ENCODE data around the gene ATP1A3. TPM values are rescaled to one million over a fixed set of nuclear protein-coding genes. Genes with fewer than 3 reads are reported as not detected.

The ATP1A3 gene
- polyA plus RNA-seq, 1 donor from 2014 or later = 36.2 TPM

DNA sequence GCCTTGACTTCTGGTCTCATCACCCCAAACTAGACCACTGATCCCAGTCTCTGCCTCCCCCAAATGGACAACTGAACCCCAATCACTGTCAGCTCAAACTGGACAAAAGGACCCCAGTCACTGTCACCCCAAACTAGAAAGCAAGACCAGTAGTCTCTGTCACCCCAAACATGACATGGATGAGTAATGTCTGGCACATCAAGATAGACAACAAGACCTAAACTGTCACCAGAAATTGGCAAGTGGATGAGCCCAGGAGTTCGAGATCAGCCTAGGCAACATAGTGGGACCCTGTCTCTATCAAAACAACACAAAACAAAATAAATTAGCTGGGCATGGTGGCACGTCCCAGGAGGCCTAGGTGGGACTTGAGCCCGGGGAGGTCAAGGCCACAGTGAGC is 46.9 kb downstream of the ATP1A3 start:
- no peaks in the 10 kb centered on the region for H3F3A ChIP-seq (ENCODE audit: insufficient read depth, low read length, poor library complexity, severe bottlenecking)
- H3K36me3 ChIP-seq (ENCODE audit: insufficient read depth, low read length) = no peaks in the 10 kb centered on the region
- TF ChIP-seq REST (IDR thresholded peaks at IDR 0.05; ENCODE audit: borderline replicate concordance) = no peak
- no peak for TF ChIP-seq POLR2AphosphoS5 (IDR thresholded peaks at IDR 0.05)
- no peak for TF ChIP-seq EP300 (conservative IDR thresholded peaks at IDR 0.05; ENCODE audit: poor library complexity, severe bottlenecking)
- TF ChIP-seq, protein P1, sequence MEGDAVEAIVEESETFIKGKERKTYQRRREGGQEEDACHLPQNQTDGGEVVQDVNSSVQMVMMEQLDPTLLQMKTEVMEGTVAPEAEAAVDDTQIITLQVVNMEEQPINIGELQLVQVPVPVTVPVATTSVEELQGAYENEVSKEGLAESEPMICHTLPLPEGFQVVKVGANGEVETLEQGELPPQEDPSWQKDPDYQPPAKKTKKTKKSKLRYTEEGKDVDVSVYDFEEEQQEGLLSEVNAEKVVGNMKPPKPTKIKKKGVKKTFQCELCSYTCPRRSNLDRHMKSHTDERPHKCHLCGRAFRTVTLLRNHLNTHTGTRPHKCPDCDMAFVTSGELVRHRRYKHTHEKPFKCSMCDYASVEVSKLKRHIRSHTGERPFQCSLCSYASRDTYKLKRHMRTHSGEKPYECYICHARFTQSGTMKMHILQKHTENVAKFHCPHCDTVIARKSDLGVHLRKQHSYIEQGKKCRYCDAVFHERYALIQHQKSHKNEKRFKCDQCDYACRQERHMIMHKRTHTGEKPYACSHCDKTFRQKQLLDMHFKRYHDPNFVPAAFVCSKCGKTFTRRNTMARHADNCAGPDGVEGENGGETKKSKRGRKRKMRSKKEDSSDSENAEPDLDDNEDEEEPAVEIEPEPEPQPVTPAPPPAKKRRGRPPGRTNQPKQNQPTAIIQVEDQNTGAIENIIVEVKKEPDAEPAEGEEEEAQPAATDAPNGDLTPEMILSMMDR (IDR thresholded peaks at IDR 0.05; ENCODE audit: poor library complexity, severe bottlenecking) = no peak
- no peak overlapping the region for H3K4me3 ChIP-seq (ENCODE audit: low read length)
- no peaks in the 10 kb centered on the region for H3K79me2 ChIP-seq (replicated peaks; ENCODE audit: insufficient read depth, low read length)
- no peaks in the 10 kb centered on the region for H3K27me3 ChIP-seq (ENCODE audit: insufficient read depth, low read depth, low read length)
- H3K9me2 ChIP-seq (ENCODE audit: insufficient read depth, low read length) = no peaks in the 10 kb centered on the region
- no peaks in the 10 kb centered on the region for H3K9me3 ChIP-seq (ENCODE audit: low read length)
- no peak overlapping the region for H3K4me2 ChIP-seq (ENCODE audit: low read length)
- no peak overlapping the region for H2AFZ ChIP-seq (ENCODE audit: low read depth, low read length)
- H3K9ac ChIP-seq (ENCODE audit: low read length) = no peak overlapping the region
- H3K27ac ChIP-seq (ENCODE audit: low read length) = no peak overlapping the region
- H4K20me1 ChIP-seq (ENCODE audit: insufficient read depth) = no peaks in the 10 kb centered on the region

DNA sequence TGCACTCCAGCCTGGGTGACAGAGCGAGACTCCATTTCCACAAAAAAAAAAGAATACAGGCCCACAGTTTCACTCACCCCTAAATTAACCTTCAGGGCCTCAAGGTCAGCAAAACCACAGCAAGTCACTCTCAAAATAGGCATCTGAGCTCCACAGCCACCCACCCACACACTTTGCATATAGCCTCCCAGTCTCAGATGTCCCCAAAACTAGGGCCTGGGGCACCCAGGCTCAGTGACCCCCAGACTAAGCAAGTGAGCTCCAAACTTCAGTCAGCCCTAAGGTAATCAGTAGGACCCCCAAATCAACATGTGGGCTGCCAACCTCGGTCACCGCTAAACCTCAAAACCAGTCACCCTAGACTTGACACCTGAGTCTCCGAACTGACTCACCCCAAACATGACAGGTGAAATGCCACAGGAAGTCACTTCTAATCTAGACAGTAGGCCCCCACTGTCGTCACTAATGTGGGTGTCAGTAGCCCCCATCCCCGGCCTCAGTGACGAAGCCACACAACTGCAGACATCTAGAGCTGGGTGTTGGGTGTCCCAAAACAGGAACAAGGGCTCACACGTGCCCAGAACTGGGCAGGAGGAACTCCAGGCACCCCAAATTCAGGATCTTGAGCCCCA is 48.8 kb downstream of the ATP1A3 start:
- no peaks in the 10 kb centered on the region for H3F3A ChIP-seq (ENCODE audit: insufficient read depth, low read length, poor library complexity, severe bottlenecking)
- H3K9ac ChIP-seq (ENCODE audit: low read length) = no peak overlapping the region
- H3K9me3 ChIP-seq (ENCODE audit: low read length) = no peaks in the 10 kb centered on the region
- H3K4me3 ChIP-seq (ENCODE audit: low read length) = no peak overlapping the region
- H3K9me2 ChIP-seq (ENCODE audit: insufficient read depth, low read length) = no peaks in the 10 kb centered on the region
- TF ChIP-seq RAD21 (conservative IDR thresholded peaks at IDR 0.05) (no peak), SMC3 (conservative IDR thresholded peaks at IDR 0.05; ENCODE audit: poor library complexity) (no peak), TAF1 (IDR thresholded peaks at IDR 0.05; ENCODE audit: low read depth) (no peak), POLR2AphosphoS5 (IDR thresholded peaks at IDR 0.05) (no peak), EZH2 (IDR thresholded peaks at IDR 0.05; ENCODE audit: borderline replicate concordance, insufficient read depth, low read length, poor library complexity, severe bottlenecking) (no peak), REST (IDR thresholded peaks at IDR 0.05; ENCODE audit: borderline replicate concordance) (no peak), MXI1 (conservative IDR thresholded peaks at IDR 0.05; ENCODE audit: poor library complexity, severe bottlenecking) (no peak), EP300 (conservative IDR thresholded peaks at IDR 0.05; ENCODE audit: poor library complexity, severe bottlenecking) (no peak)
- TF ChIP-seq, protein P1 (IDR thresholded peaks at IDR 0.05; ENCODE audit: poor library complexity, severe bottlenecking) = no peak
- H2AFZ ChIP-seq (ENCODE audit: low read depth, low read length) = no peak overlapping the region
- H3K27ac ChIP-seq (ENCODE audit: low read length) = no peak overlapping the region
- no peaks in the 10 kb centered on the region for H3K79me2 ChIP-seq (replicated peaks; ENCODE audit: insufficient read depth, low read length)
- H4K20me1 ChIP-seq (ENCODE audit: insufficient read depth) = no peaks in the 10 kb centered on the region
- peaks cover 14% of the 10 kb centered on the region for H3K27me3 ChIP-seq (ENCODE audit: insufficient read depth, low read depth, low read length)
- H3K4me2 ChIP-seq (ENCODE audit: low read length) = no peak overlapping the region
- H3K36me3 ChIP-seq (ENCODE audit: insufficient read depth, low read length) = no peaks in the 10 kb centered on the region
